H9 (cell line): ENCODE measurements around the gene SEMA3A. TPM values are rescaled to one million over a fixed set of nuclear protein-coding genes. Genes with fewer than 3 reads are reported as not detected.

ENCODE experiments used
- DNase-seq: peaks from one replicate; pipeline ENCODE4 v3.0.0-alpha.2; 2017
- H2AFZ ChIP-seq: one replicate; pipeline ENCODE4 v1.6.1; 2013; ENCODE audit warnings: mild to moderate bottlenecking, low read length, control low read depth, moderate library complexity
- H2AK5ac ChIP-seq: 2 replicates; pipeline ENCODE4 v1.6.1; 2013; ENCODE audit warnings: low read length, control low read depth, mixed read lengths; ENCODE audit not compliant: insufficient read length
- H2BK120ac ChIP-seq: one replicate; pipeline ENCODE4 v1.6.1; 2013; ENCODE audit warnings: low read depth, mild to moderate bottlenecking, low read length, control low read depth, inconsistent platforms; ENCODE audit not compliant: poor library complexity, severe bottlenecking
- H2BK12ac ChIP-seq: 2 replicates; pipeline ENCODE4 v1.6.1; 2013; ENCODE audit warnings: low read length, control low read depth, mixed read lengths, low read depth; ENCODE audit not compliant: insufficient read length
- H2BK15ac ChIP-seq: 2 replicates; pipeline ENCODE4 v1.6.1; 2013; ENCODE audit warnings: low read depth, low read length, control low read depth
- H2BK20ac ChIP-seq: one replicate; pipeline ENCODE4 v1.6.1; 2013; ENCODE audit warnings: low read depth, mild to moderate bottlenecking, low read length, control low read depth, inconsistent platforms; ENCODE audit not compliant: poor library complexity, severe bottlenecking
- H2BK5ac ChIP-seq: 2 replicates; pipeline ENCODE4 v1.6.1; 2013; ENCODE audit warnings: low read length, control low read depth, mixed read lengths; ENCODE audit not compliant: insufficient read length
- H3K14ac ChIP-seq: 2 replicates; pipeline ENCODE4 v1.6.1; 2013; ENCODE audit warnings: low read length, control low read depth; ENCODE audit not compliant: insufficient read depth
- H3K18ac ChIP-seq: 2 replicates; pipeline ENCODE4 v1.6.1; 2013; ENCODE audit warnings: low read depth, mild to moderate bottlenecking, mixed read lengths, low read length, control low read depth; ENCODE audit not compliant: insufficient read length
- H3K23ac ChIP-seq: 2 replicates; pipeline ENCODE4 v1.6.1; 2013; ENCODE audit warnings: low read length, control low read depth, mixed read lengths, low read depth; ENCODE audit not compliant: insufficient read length
- H3K23me2 ChIP-seq: 2 replicates; pipeline ENCODE4 v1.6.1; 2013; ENCODE audit warnings: low read depth, mild to moderate bottlenecking, mixed read lengths, low read length, control low read depth; ENCODE audit not compliant: insufficient read length, poor library complexity, severe bottlenecking
- H3K27ac ChIP-seq: 2 replicates; pipeline ENCODE4 v1.5.1; 2013; ENCODE audit warnings: low read length, control low read depth, mixed read lengths, low read depth; ENCODE audit not compliant: insufficient read length
- H3K27me3 ChIP-seq: 2 replicates; pipeline ENCODE4 v1.6.1; 2013; ENCODE audit warnings: low read length, control low read depth, inconsistent platforms; ENCODE audit not compliant: insufficient read depth
- H3K4ac ChIP-seq: 2 replicates; pipeline ENCODE4 v1.6.1; 2013; ENCODE audit warnings: low read depth, mild to moderate bottlenecking, control low read depth, inconsistent platforms, low read length, moderate library complexity
- H3K4me1 ChIP-seq: 2 replicates; pipeline ENCODE4 v1.6.1; 2013; ENCODE audit warnings: low read length, control low read depth, inconsistent platforms; ENCODE audit not compliant: insufficient read depth
- H3K4me2 ChIP-seq: 2 replicates; pipeline ENCODE4 v1.6.1; 2013; ENCODE audit warnings: low read length, control low read depth, mixed read lengths; ENCODE audit not compliant: insufficient read length, insufficient read depth
- H3K56ac ChIP-seq: 2 replicates; pipeline ENCODE4 v1.6.1; 2013; ENCODE audit warnings: low read depth, mild to moderate bottlenecking, mixed read lengths, low read length, control low read depth; ENCODE audit not compliant: insufficient read length
- H3K79me1 ChIP-seq: 2 replicates; pipeline ENCODE4 v1.6.1; 2013; ENCODE audit warnings: low read depth, mild to moderate bottlenecking, moderate library complexity, low read length, control low read depth, inconsistent platforms; ENCODE audit not compliant: insufficient read depth, poor library complexity, severe bottlenecking
- H3K79me2 ChIP-seq: 2 replicates; pipeline ENCODE4 v1.6.1; 2013; ENCODE audit warnings: low read length, control low read depth, inconsistent platforms; ENCODE audit not compliant: insufficient read depth
- H3K9ac ChIP-seq: 2 replicates; pipeline ENCODE4 v1.6.1; 2013; ENCODE audit warnings: low read length, control low read depth, mixed read lengths; ENCODE audit not compliant: insufficient read length; ENCODE audit errors: extremely low read depth
- H3K9me3 ChIP-seq: one replicate; pipeline ENCODE4 v1.6.1; 2013; ENCODE audit warnings: low read depth, low read length, inconsistent platforms; ENCODE audit not compliant: control insufficient read depth
- H3T11ph ChIP-seq: one replicate; pipeline ENCODE4 v1.6.1; 2013; ENCODE audit warnings: mild to moderate bottlenecking, low read length, control low read depth, inconsistent platforms
- H4K20me1 ChIP-seq: one replicate; pipeline ENCODE4 v1.6.1; 2013; ENCODE audit not compliant: control insufficient read depth, insufficient read length, insufficient read depth
- H4K5ac ChIP-seq: 2 replicates; pipeline ENCODE4 v1.6.1; 2013; ENCODE audit warnings: low read depth, mild to moderate bottlenecking, mixed read lengths, low read length, control low read depth; ENCODE audit not compliant: insufficient read length
- H4K8ac ChIP-seq: replicated peaks from 2 replicates; pipeline ENCODE4 v1.6.1; 2013; ENCODE audit warnings: low read length, control low read depth, mixed read lengths, low read depth; ENCODE audit not compliant: insufficient read length
- H4K91ac ChIP-seq: 2 replicates; pipeline ENCODE4 v1.6.1; 2013; ENCODE audit warnings: low read depth, mild to moderate bottlenecking, moderate library complexity, mixed read lengths, low read length, control low read depth; ENCODE audit not compliant: insufficient read length
- H3K27ac Mint-ChIP-seq, 3 experiments: 2 replicates in 2 of 3; 3 replicates in 1 of 3; pipeline ENCODE4 v1.8.0; 2020 to 2021; ENCODE audit warnings: mixed read lengths in 3 of 3, mild to moderate bottlenecking in 1 of 3, moderate library complexity in 1 of 3
- H3K27me3 Mint-ChIP-seq: 2 replicates; pipeline ENCODE4 v1.8.0; 2021; ENCODE audit warnings: low read depth, mild to moderate bottlenecking, moderate library complexity, mixed read lengths
- H3K36me3 Mint-ChIP-seq, 3 experiments: 2 replicates in 2 of 3; 3 replicates in 1 of 3; pipeline ENCODE4 v1.8.0; 2020 to 2021; ENCODE audit warnings: low read depth in 3 of 3, mixed read lengths in 3 of 3; ENCODE audit not compliant: insufficient read depth in 1 of 3
- H3K4me1 Mint-ChIP-seq, 2 experiments: 2 replicates each; pipeline ENCODE4 v1.8.0; 2020; ENCODE audit warnings: mixed read lengths in 2 of 2
- H3K4me3 Mint-ChIP-seq, 2 experiments: 2 replicates in 1 of 2; 3 replicates in 1 of 2; pipeline ENCODE4 v1.8.0; 2020 to 2021; ENCODE audit warnings: mild to moderate bottlenecking in 2 of 2, mixed read lengths in 2 of 2, moderate library complexity in 1 of 2
- H3K9me3 Mint-ChIP-seq, 2 experiments: 2 replicates in 1 of 2; 3 replicates in 1 of 2; pipeline ENCODE4 v1.8.0; 2020; ENCODE audit warnings: mild to moderate bottlenecking in 2 of 2, mixed read lengths in 2 of 2, moderate library complexity in 1 of 2
- CTCF ChIP-seq: fragments of 200-600 bp; sonication (generic); conservative IDR thresholded peaks from 3 replicates; pipeline ENCODE4 v1.8.0; 2021; ENCODE audit warnings: antibody characterized with exemption, mild to moderate bottlenecking
- WGBS: extraction: QIAGEN DNeasy Blood & Tissue Kit; methylation state at CpG from one replicate; pipeline ENCODE4 v1.1.7; 2013; ENCODE audit warnings: missing lambda C conversion rate, low lambda C conversion rate, mixed read lengths; ENCODE audit not compliant: insufficient read length; ENCODE audit errors: extremely low coverage; 5-methylcytosine and 5-hydroxymethylcytosine counted together
- total RNA-seq: library from RNA; stranded (reverse); gene quantifications from 2 replicates; pipeline ENCODE4 v1.2.1, GENCODE V29; 2021

The SEMA3A gene
- total RNA-seq, 1 experiment from 2014 or later, result 60.0 TPM

- no peak overlapping the region for H2BK5ac ChIP-seq
- no peaks in the 10 kb centered on the region for H4K20me1 ChIP-seq
- no peak overlapping the region for H4K5ac ChIP-seq
- no peak for TF ChIP-seq CTCF
- no peak overlapping the region for H2BK20ac ChIP-seq
- peak; percentile 57 for DNase-seq
- no peak overlapping the region for H3K9ac ChIP-seq
- no peak overlapping the region for H2BK12ac ChIP-seq
- Mint-ChIP-seq H3K4me1 (peaks cover 43 to 54% of the 10 kb centered on the region in 2 experiments), H3K9me3 (no peaks in the 10 kb centered on the region), H3K27me3 (no peaks in the 10 kb centered on the region), H3K27ac (peak overlapping the region; percentile 30 to 84 (median 50); a peak in 6 of 7 replicates), H3K36me3 (no peaks in the 10 kb centered on the region; a peak in 2 of 7 replicates), H3K4me3 (peak overlapping the region in 1 of 2 experiments; percentile 28; a peak in 2 of 5 replicates)
- H3K4ac ChIP-seq, result no peak overlapping the region
- no peak overlapping the region for H2AK5ac ChIP-seq
- no peaks in the 10 kb centered on the region for H3K23me2 ChIP-seq
- no peak overlapping the region for H3K23ac ChIP-seq
- no peak overlapping the region for H3K18ac ChIP-seq
- H3K56ac ChIP-seq, result no peak overlapping the region
- no peaks in the 10 kb centered on the region for H3K79me1 ChIP-seq
- no peak overlapping the region for H3K4me2 ChIP-seq
- no peaks in the 10 kb centered on the region for H3K27me3 ChIP-seq
- H3K14ac ChIP-seq, result no peak overlapping the region
- H3K9me3 ChIP-seq, result no peaks in the 10 kb centered on the region
- H3K79me2 ChIP-seq, result no peaks in the 10 kb centered on the region
- H4K8ac ChIP-seq, result no peak overlapping the region
- no peak overlapping the region for H4K91ac ChIP-seq
- WGBS, result no CpG with 5 or more reads among the region's 2 CpGs
- no peak overlapping the region for H2AFZ ChIP-seq
- no peak overlapping the region for H2BK15ac ChIP-seq
- no peak overlapping the region for H2BK120ac ChIP-seq
- H3T11ph ChIP-seq, result no peak overlapping the region
- no peak overlapping the region for H3K27ac ChIP-seq
- H3K4me1 ChIP-seq, result peaks cover 2% of the 10 kb centered on the region; the same call in 1 of the 2 replicates
Measured at GRCh38 chr7:84207025-84207424, 12.4 kb upstream of the SEMA3A start.
